HepG2 (cell line): ENCODE data around the gene BPGM. TPM values are rescaled to one million over a fixed set of nuclear protein-coding genes. Genes with fewer than 3 reads are reported as not detected.

Experiments used
- AKNA ChIP-seq: sonication (generic); formaldehyde crosslinking; IDR thresholded peaks from 2 replicates; pipeline ENCODE4 v1.4.0; 2020; ENCODE audit warnings: missing genetic modification reagents, borderline replicate concordance
- ATF1 ChIP-seq: IDR thresholded peaks from 2 replicates; pipeline ENCODE4 v1.6.1; 2016; ENCODE audit warnings: mild to moderate bottlenecking, control low read depth
- BRCA1 ChIP-seq: sonication (generic); formaldehyde crosslinking; IDR thresholded peaks from 2 replicates; pipeline ENCODE4 v1.4.0; 2020; ENCODE audit warnings: missing genetic modification reagents
- CEBPG ChIP-seq: IDR thresholded peaks from 2 replicates; pipeline ENCODE4 v1.6.1; 2016
- CEBPZ ChIP-seq: IDR thresholded peaks from 2 replicates; pipeline ENCODE4 v1.6.1; 2012; ENCODE audit warnings: low read length, improper control_type of control experiment
- CHD2 ChIP-seq: IDR thresholded peaks from 2 replicates; pipeline ENCODE4 v1.6.1; 2011; ENCODE audit warnings: low read depth, low read length, improper control_type of control experiment
- GATAD2A ChIP-seq: IDR thresholded peaks from 2 replicates; pipeline ENCODE4 v1.6.1; 2016
- HOXA3 ChIP-seq: sonication (generic); formaldehyde crosslinking; IDR thresholded peaks from 2 replicates; pipeline ENCODE4 v1.5.0; 2020; ENCODE audit warnings: missing genetic modification reagents
- NFAT5 ChIP-seq: sonication (generic); formaldehyde crosslinking; IDR thresholded peaks from 2 replicates; pipeline ENCODE4 v1.4.0; 2020; ENCODE audit warnings: missing genetic modification reagents
- SNRNP70 ChIP-seq: fragments of 200-400 bp; formaldehyde crosslinking; IDR thresholded peaks from 2 replicates; pipeline ENCODE4 v1.6.1; 2017; ENCODE audit warnings: mild to moderate bottlenecking, low read depth, low read length, moderate library complexity
- ZNF614 ChIP-seq: IDR thresholded peaks from 2 replicates; pipeline ENCODE4 v1.6.1; 2018; ENCODE audit warnings: missing biosample characterization, missing genetic modification reagents, inconsistent platforms, borderline replicate concordance
- ZNF781 ChIP-seq: sonication (generic); formaldehyde crosslinking; IDR thresholded peaks from 2 replicates; pipeline ENCODE4 v1.5.1; 2020; ENCODE audit warnings: borderline replicate concordance, mild to moderate bottlenecking, missing genetic modification reagents; ENCODE audit errors: not compliant biosample characterization
- polyA plus RNA-seq, 8 experiments: library from polyadenylated mRNA; depleted of rRNA in 3 of 8; stranded (reverse) in 7 of 8; unstranded in 1 of 8; fragments of >200 nt; fragmentation: Illumina TruSeq in 4 of 8; extraction: Trizol in 4 of 8; gene quantifications; 2 replicates each; pipeline versions ENCODE4 v1.2.1 to v1.2.3, GENCODE V29; 2011 to 2016; ENCODE audit warnings: low read depth in 4 of 8, missing spikeins in 1 of 8, mixed read lengths in 1 of 8; ENCODE audit not compliant: insufficient read depth in 1 of 8
- total RNA-seq, 5 experiments: library from RNA; depleted of rRNA; stranded (reverse); fragments of >200 nt; fragmentation: Illumina TruSeq; extraction: Trizol; gene quantifications; 2 replicates each; pipeline ENCODE4 v1.2.3, GENCODE V29; 2016; ENCODE audit warnings: low read depth in 1 of 5

Gene BPGM
- total and polyA plus RNA-seq, 2 of the 13 experiments (the other 11 are each of a cell fraction or from before 2014, with no cell fraction given): 4.0 to 7.5 TPM

- no peak for TF ChIP-seq BRCA1 (CRISPR knock-in tag)
- TF ChIP-seq HOXA3 (CRISPR knock-in tag): no peak
- TF ChIP-seq CEBPG: no peak
- no peak for TF ChIP-seq CHD2
- no peak for TF ChIP-seq ZNF614 (CRISPR knock-in tag)
- TF ChIP-seq AKNA: no peak
- TF ChIP-seq SNRNP70: no peak
- TF ChIP-seq GATAD2A (CRISPR knock-in tag): no peak
- TF ChIP-seq CEBPZ: no peak
- TF ChIP-seq NFAT5 (CRISPR knock-in tag): no peak
- TF ChIP-seq ATF1 (CRISPR knock-in tag): no peak
- TF ChIP-seq ZNF781 (CRISPR knock-in tag): no peak
Measured at GRCh38 chr7:134714470-134715205, 68.0 kb downstream of the BPGM start (continued).
